Stimulated activated CD8-positive, alpha-beta memory T cell treated with anti-CD3 and anti-CD28 coated beads, Interleukin-2, amount 100 ng/mL, for 48 hours (primary cell): ENCODE measurements around the gene GRIN2C.
"Not testable (repeated sequence)": the region's sequence is repeated elsewhere in the genome, so short reads cannot be mapped to it uniquely, and the experiment has no call there.

Experiments
- DNase-seq, 2 donors: peaks; one replicate each; pipeline ENCODE4 v3.0.0-alpha.2; 2020; ENCODE audit warnings: low read depth in 2 of 2

GRIN2C gene

DNA sequence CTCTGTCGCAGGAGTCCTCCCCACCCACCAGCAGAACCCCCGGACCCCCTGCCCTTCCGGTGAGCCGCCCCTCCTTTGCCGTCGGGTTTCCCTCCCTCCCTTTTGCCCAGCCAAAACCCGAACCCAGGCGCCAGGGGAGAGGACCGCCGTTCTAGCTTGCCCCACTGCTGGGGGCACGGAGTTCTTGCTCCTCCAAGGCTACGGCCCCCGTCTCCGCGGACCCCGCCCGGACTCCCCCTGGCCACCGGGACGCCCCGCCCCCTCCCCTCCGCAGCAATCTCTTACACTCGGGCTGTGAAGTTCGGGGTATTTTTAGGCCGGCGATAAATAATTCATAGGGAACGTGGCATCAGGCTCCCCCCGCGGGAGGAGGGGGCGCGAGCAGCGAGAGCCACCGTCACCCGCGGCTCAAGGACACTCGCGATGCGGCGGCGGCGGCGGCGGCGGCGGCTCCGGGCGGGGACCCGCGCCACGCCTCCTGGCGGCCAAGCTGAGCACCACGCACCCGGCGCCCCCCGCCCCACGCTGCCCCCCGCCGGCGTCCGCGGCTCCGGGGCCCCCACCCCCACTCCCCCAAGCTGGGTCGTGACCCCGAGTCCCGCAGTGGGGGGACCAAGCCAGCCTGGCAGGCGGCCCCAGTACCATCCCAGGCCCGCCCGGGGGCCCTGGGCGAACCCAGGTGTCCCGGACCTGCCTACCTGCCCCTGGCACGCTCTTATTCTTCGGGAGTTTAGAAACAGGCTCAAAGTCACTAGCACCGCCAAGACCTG, at the start of gene GRIN2C:
GRIN2C (minus strand) TSS at position 427 of the 770 bp plus-strand sequence. CDS start 4,793 bp downstream, outside the sequence.
- DNase-seq, result no peak

DNA sequence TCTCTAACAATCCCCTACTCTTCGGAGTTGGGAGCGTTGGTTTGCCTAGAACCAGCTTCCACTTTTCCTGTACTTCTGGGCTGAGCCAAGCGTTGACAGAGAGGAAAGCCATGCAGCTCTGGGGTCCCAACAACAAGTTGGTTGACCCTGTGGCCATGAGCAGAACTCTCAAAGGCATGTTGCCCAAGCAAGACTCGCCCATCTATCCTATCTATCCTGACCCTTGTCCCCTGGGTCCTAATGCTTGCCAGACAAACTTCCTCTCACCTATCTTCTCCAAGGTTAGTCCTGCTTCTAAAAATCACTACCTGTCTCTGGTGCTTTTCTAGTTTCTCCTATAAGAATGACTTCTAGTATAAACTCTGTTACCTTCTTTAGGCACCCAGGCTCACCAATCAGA, 49.4 kb upstream of the GRIN2C start:
- not testable (repeated sequence) for DNase-seq

DNA sequence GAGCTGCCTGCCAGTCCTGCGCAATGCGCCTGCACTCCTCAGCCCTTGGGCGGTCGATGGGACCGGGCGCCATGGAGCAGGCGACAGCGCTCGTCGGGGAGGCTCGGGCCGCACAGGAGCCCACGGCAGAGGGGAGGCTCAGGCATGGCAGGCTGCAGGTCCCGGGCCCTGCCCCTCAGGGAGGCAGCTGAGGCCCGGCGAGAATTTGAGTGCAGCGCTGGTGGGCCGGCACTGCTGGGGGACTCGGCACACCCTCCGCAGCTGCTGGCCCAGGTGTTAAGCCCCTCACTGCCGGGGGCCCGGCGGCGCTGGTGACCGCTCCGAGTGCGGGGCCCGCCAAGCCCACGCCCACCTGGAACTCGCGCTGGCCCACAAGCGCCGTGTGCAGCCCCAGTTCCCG, 47.3 kb upstream of the GRIN2C start:
- no peak for DNase-seq

DNA sequence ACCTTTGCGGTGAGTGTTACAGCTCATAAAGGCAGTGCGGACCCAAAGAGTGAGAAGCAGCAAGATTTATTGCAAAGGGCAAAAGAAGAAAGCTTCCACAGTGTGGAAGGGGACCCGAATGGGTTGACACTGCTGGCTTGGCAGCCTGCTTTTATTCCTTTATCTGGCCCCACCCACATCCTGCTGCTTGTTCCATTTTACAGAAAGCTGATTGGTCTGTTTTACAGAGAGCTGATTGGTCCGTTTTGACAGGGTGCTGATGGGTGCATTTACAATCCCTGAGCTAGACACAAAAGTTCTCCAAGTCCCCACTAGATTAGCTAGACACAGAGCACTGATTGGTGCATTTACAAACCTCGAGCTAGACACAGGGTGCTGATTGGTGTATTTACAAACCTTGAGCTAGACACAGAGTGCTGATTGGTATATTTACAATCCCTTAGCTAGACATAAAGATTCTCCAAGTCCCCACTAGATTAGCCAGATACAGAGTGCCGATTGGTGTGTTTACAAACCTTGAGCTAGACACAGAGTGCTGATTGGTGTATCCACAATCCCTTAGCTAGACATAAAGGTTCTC, 46.6 kb upstream of the GRIN2C start:
- not testable (repeated sequence) for DNase-seq

DNA sequence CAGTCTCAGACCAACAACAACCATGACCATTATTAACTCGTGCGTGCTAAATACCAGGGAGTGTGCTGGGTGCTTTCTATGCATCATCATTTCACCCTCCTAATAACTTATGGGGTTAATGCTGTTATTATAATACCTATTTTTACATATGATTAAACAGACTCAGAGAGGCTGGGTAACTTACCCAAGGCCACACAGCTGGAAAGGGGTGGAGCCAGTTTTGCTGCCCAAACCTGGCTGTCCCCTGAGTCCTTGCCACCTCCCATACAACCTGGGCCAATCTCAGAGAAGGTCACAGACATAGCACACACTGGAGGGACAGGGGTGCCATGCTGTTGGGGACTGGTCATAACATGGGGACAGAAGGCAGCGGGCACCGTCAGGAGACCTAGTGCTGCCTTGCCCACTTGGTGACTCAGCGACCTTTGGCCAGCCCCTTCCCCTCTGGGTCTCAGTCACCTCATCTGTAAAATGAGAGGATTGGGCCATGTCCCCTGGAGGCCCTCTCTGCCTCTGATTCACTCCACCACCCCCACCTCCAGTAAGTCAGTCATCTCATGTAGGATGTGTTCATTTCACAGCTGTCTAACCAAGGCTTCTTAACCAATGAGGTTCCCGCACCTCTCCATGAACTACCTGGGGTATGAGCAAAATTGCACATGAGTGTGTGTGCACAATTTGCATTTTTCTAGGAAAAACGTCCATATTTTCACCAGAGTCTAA, 45.2 kb upstream of the GRIN2C start:
- DNase-seq, result no peak

DNA sequence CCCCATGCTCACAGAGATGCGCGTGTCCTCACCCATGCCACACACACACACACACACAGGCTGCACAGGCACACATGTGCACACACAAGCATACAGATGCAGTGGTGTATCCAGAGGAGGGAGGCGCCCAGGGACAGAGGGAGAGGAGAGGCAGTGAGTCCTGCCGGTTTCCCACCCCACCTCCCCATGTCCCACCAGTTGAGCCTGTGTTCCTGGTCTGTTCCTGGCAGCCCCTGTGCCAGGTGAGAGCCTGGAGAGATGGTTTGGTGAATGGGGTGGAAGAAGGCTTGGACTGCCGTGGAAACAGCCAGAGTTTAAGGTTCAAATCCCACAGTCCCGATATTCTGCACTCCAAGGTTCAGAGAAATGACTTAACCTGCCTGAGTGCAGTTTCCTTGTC, 44.0 kb upstream of the GRIN2C start:
- DNase-seq, result no peak

DNA sequence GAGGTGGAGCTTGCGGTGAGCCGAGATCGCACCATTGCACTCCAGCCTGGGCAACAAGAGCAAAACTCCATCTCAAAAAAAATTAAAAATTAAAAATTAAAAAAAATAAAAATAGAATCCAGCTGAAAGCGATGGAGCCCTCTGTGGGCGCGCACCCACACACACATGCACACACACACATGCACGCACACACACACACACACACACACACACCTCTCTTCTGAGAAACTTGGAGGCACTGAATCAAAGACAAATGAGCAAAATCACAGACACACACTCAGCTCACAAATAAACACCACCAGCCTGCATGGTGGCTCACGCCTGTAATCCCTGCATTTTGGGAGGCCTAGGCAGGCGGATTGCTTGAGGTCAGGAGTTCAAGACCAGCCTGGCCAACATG, 43.3 kb upstream of the GRIN2C start:
- DNase-seq, result no peak

DNA sequence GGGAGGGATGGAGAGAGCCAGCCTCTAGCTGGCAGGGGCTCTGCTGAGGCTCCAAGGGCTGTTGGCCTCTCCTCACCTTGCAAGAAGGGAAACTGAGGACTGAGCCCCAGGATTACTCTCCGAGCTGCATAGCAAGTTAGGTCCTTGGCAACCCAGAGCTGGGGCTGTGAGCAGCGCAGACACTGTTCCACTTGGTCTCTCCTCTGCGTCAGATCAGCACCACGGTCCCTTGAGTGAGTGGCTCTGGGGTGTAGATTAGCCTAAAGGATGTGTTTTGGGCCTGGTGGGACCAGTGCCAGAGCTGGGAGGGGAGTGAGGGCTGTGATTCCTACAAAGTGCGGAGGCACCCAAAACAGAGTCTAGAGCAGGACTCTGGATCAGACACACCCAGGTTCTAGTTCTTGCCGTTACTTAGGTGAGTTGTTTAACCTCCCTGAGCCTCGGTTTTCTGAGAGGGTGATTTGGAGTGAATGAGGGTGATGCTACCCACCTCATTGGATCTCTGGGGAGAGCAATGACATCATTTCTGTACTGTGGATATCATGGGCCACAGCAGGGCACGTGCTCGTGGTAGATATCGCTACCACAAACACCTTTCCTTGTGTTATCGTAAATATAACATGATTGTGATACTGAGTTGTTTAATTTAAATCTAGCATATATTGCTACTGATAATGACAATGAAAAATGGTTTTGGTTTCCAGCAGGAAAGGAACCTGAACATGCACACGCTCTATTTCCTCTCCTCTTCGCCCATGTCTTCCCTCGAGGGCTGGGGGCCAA, 41.9 kb upstream of the GRIN2C start:
- no peak for DNase-seq

DNA sequence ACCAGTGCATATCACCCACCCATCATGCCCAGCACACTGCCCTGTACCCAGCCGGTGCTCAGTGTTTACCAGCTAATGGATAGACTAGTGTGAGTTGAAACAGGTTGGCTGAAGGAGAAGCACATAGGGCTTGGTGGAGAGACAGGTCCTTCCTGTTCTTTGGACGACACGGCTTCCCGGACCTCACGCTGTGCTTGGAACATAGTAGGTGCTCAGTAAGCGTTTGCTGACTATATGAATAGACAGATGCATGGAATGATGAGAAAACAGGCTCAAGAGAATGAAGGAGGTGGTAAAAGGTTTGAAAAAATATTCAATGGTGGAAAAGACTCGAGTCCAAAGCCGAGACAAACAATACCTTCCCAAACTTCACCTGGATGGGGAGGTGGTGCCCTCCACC, 40.5 kb upstream of the GRIN2C start:
- DNase-seq, result no peak

DNA sequence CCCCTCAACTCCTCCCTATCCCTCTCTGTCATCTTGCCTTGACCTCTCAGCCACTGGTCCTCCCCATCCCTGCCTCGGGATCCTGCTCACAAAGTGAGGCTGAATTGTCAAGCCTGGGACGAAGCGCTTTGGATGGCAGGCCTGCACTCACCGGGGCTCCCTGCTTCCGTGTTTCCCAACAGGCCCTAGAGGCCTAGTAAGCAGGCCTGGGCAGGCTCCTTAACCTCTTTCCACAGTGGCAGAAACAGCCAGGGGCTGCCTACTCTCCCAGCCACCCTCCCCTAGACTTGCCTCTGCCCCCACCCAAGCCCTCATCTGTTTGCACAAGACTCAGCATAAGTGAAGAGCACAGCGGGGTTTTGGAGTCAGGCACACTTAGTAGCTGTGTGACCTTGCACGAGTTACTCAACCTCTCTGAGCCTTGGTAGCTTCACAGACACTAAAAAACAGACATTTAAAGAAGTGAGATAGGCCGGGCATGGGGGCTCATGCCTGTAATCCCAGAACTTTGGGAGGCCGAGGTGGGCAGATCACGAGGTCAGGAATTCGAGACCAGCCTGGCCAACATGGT, 38.8 kb upstream of the GRIN2C start:
- DNase-seq, result no peak

DNA sequence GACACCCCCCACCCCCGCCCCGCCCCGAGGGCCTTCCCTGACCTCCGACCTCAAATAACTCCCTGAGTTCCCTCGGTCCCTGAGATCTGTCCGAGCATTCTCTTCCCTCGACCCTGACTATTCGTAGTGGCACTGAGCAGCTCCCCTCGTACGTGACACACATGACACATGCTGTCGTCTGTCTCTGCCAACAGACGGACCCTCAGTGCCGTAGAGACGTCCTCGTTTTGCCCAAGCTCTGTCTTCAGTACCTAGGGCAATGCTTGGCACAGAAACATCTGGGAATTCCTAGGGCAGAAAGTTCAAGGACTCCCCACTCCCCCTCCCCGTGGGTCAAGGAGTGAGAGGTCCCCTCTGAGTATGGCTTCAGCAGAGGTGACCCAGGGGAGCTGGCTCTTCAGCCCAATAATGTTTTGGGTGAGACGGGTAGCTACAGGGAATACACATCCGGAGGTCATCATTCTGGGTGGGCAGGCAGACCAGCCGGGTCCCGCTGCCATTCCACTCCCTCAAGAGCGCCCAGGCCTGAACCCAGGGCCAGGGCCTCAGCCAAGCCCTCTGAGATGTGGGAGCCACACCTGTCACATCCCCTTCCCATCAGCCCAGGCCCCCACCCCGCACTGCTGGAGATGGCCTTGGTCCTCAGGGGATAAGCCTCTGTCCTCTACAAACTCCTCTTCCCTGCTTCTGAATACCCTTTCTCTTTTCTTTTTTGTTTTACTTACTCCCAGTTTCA, 34.4 kb upstream of the GRIN2C start:
- DNase-seq, result no peak

DNA sequence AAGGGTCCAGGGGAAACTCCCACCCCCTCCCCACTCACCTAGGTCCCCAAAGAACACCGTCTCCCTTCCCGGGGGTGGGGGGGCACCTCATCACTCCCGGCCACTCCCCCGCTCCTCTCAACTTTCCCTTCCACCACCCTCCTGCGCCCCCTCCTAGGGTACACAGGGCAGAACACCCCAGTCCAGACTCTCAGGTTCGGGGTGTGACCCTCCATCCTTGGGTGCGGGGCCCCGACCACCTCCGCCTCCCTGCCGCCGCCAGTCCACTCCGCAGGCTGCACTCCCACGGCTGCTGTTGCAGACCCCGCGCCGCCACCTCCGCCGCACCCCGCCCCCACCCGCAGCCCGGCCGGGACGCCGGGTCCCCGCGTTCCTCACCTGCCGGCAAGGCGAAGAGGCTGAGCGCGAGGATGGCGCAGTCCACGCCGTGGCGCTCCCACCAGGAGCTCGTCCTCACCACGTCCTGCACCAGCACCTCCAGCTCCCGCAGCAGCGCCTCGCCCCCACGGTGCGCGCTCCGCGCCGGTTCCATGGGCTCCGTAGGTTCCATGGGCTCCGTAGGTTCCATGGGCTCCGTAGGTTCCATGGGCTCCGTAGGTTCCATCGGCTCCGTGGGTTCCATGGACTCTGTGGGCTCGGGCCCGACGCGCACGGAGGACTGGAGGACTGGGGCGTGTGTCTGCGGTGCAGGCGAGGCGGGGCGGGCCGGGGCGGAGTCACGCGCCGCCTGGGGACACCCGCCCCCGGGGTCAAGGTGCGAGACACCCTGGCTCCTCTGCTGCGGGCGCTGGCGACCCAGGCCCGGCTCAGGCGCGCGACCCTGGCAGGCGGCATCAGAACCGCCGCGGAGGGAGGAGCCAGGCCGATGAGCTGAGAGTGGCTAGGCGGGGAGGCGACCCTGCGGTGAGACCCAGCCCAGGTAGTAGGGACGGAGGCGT, 33.6 kb upstream of the GRIN2C start, which contains the start of gene FADS6:
FADS6 (minus strand) TSS at position 660 of the 938 bp plus-strand sequence; CDS start at position 622, 38 bp downstream.
- no peak for DNase-seq

DNA sequence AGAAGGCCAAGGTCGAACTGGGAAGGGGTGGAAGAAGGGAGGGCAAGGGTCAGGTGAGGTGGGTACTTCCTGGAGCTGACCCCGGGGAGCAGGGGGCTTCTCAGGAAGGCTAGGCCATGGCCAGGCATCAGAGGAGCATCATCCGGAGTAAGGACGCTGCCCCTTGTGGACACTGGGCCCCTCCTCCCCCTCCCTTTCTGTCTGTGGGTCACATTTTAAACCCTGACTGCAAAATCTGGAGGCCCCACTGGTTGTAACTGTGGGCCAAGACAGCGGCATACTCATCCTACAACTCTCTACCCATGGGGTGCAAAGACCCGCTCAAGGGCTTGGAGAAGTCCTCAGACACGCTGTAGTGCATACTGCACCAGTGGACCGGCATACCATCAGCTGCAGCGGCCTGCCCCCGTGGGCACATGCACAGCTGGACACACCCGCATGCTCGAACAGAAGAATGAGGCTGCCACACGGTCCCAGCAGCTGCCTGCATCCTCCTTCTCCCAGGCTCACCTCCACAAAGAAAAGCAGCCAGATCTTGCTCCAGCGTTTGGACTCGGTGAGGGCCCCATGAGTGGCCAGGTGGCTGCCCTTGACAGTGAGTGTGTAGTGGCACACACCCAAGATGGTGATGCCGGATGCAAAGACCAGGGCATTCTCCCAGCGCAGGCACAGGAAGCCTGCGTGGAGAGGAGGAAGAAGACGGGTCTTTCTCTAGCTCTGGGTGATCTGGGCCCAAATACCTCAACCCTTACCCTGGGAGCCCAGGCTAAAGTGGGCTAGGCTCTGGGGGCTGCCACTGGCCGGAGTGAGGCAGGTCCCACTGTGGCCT, 32.5 kb upstream of the GRIN2C start:
- no peak for DNase-seq

DNA sequence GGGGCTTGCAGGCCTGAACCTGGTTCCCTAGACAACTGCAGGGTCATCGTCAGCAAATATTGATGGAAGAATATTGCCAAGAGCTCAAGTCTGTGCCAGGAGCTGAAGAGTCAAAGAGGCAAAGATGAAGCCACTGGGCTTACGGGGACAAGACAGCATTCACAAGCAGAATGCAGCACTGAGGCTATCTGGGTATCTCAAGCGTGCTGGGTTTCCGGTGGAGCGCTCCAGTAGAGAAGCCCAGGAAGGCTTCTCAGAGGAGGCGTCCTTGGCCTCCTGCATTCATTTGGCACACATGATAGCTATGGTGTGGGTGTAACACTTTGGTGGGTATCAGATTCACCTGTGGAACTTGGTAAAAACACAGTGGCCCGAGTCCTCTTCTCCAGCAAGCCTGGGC, 30.9 kb upstream of the GRIN2C start:
- no peak for DNase-seq

DNA sequence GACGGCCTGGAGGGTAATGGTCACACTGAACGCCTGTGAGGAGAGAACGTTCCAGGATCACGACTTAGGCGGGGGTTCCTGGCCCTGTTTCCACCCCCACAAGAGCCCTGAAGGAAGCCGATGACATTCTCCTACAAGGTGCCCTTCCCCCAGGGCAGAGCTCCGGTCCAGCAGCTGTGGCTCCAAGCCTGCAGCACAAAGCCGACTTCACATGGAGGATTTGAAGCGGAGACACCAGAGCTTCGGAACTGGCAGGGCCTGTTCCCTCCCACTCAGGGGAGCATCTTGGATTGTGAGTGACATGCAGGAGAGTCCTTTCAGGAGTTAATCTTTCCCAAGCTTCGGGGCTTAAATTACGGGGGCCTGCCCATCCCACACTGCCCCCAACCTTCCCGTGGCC, 28.8 kb upstream of the GRIN2C start:
- DNase-seq, result no peak

DNA sequence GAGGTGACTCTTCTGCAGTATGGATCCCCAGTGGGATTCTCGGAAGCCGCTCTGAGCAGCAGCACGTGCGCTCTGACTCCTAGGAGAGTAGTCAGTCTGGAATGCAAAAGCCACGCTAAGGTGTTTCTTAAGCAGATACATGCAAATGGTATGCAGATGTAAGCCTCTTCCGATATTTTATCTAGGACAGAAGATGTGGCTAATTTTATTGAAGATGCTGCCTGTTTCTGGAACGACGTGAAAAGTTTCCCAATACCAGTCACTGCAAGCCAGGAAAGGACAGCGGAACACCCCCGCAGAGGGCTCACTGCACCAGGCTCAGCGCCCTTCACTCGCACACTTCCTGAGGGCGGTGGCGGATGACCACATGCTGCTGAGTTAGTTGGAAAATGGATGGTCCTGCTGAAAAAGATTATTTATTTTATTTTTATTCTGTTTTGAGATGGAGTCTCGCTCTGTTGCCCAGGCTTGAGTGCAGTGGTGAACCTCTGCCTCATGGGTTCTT, 23.6 kb upstream of the GRIN2C start:
- no peak for DNase-seq

DNA sequence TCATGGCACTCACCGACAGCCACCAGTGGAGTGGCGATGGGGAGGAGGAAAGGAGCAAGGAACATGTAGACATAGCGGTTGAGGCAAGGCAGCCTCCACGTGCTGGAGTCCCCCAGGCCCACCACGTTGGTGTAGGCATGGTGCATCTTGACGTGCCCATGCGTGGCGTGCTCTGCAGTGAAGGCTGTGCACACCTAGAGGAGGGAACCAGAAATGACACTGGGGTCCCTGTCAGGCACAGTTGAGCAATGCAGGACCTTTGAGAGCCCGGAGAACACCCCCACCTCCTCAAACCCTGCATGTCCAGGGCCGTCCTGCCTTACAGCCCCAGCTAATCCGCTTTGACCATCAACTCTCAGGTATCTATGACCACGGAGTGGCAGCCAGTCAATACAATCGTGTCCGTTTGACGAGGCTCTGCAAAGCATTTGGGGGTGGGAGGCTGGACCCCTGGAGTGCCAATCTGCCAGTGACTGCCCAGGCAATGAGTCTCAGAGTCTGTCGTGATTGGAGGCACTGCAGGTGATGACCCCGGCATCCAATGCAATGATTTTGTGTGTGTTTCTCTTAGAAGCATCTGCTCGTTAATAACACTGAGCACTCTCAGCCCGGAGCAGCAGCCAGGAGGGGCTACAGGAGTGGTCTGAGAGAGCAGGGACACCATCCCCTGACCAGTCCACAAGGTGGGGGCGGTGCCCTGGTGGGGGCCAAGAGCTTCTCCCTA, 23.0 kb upstream of the GRIN2C start:
- no peak for DNase-seq

DNA sequence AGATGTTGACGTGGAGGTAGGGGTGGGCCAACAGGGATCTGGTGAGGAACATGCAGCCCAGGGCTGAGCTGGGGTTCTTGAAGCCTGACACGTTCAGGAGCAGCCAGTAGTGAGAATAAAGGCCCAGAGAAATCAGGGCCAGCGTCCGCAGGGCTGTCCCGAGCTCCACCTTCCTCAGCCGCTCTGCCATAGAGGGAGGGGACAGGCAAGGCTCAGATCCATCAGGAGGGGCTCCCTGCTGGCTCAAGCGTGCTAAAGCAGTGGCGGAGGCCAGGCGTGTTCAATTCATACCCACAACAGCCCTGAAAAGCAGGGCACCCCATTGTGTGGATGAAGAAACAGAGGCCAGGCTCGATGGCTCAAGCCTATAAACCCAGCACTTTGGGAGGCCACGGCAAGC, 21.4 kb upstream of the GRIN2C start:
- DNase-seq, result no peak
